HG03457 (cell line): ENCODE results near the gene COMT.

Experiments used
- ATAC-seq: cut with Tn5 transposase; IDR thresholded peaks from one replicate; pipeline ENCODE4 v1.9.1; 2021; ENCODE audit warnings: moderate number of reproducible peaks; ENCODE audit not compliant: unreplicated experiment

COMT gene

DNA sequence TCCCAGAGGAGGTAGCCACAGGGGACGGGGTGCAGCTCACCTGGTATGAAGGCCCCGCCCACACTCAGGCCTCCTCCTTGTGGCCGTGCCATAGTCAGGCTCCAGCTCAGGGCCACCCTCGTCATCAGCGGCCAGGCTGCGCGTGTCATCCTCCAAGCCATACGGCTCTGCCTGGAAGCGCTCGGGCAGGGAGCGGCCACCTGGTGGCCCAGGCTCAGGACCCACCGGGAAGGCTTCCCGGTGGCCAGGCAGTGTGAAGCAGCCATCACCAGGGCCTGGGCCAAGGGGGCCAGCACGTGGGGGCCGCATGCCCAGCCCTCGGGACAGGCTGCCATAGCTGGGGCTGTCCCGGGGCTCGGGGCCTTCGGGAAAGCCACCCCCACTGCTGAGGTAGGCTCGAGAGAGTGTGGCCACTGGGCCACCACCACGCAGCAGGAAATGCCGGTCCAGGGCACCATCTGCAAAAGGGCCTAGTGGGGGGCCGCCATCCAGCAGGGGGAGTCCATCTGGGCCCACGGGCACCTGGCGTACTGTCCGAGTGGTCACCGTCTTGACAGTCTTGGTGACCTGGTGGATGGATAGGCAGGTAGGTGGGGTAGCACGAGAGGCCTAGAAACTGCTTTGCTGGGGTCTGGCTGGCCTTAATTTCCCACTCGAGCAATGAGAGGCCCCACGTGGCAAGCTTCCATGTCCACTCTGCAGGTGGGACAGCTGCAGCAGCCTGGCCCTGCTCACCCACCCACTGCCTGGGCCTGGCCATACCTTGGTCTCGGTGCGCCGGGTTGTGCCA is 39.8 kb downstream of the COMT start:
- ATAC-seq, result no peak

- no peak for ATAC-seq
Measured at GRCh38 chr22:19981961-19982920, 40.7 kb downstream of the COMT start.

- ATAC-seq, result no peak
Measured at GRCh38 chr22:19982991-19983578, 41.5 kb downstream of the COMT start.

GRCh38 chr22:19983741-19984140 is 42.2 kb downstream of the COMT start:
- no peak for ATAC-seq

- no peak for ATAC-seq
Measured at GRCh38 chr22:19984201-19984753, 42.7 kb downstream of the COMT start.

- no peak for ATAC-seq
Measured at GRCh38 chr22:19984851-19985811, 43.6 kb downstream of the COMT start.

- ATAC-seq, result no peak
Measured at GRCh38 chr22:19986011-19986409, 44.4 kb downstream of the COMT start.

- ATAC-seq, result no peak
Measured at GRCh38 chr22:19986410-19987341, 45.1 kb downstream of the COMT start.

GRCh38 chr22:19987394-19988306 is 46.1 kb downstream of the COMT start:
- ATAC-seq, result no peak

- no peak for ATAC-seq
Measured at GRCh38 chr22:19988331-19988808, 46.8 kb downstream of the COMT start.

DNA sequence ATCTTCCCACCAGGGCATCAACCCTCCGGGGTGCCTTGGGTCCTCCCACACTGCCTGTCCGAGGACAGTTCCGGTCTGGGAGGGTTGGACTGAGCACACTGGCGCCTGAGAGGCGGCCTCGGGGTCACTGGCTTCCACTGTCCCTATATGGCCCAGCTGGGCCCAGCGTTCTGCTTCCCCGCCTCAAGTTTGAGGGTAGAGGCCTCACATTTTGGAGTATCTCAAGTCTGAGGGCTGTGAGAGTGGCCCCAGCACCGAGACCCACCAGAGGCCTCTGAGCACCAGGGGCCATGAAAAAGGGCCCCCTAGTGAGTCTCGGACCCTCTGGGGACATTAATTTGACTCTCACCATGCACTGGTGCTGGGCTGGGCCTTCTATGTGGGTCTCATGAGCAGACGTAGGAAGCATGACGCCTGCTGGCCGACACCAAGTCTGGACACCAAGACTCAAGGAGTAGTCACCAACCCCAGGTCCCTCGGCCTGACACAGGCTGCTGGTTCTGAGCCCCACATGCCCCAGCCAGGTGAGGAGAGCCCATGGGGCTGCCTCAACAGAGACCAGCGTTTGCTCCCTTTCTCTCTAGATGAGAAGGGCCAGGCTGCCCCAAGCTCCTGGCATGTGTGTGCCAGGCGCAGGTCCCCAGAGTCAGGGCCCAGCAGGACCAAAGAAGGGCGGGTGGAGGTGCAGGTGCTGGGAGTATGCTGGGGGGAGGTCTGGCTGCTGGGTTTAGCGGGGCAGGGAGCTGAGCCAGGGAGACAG is 47.6 kb downstream of the COMT start:
- ATAC-seq, result no peak

GRCh38 chr22:19989725-19990067 is 48.1 kb downstream of the COMT start:
- ATAC-seq, result no peak

- no peak for ATAC-seq
Measured at GRCh38 chr22:19990188-19990587, 48.6 kb downstream of the COMT start.

DNA sequence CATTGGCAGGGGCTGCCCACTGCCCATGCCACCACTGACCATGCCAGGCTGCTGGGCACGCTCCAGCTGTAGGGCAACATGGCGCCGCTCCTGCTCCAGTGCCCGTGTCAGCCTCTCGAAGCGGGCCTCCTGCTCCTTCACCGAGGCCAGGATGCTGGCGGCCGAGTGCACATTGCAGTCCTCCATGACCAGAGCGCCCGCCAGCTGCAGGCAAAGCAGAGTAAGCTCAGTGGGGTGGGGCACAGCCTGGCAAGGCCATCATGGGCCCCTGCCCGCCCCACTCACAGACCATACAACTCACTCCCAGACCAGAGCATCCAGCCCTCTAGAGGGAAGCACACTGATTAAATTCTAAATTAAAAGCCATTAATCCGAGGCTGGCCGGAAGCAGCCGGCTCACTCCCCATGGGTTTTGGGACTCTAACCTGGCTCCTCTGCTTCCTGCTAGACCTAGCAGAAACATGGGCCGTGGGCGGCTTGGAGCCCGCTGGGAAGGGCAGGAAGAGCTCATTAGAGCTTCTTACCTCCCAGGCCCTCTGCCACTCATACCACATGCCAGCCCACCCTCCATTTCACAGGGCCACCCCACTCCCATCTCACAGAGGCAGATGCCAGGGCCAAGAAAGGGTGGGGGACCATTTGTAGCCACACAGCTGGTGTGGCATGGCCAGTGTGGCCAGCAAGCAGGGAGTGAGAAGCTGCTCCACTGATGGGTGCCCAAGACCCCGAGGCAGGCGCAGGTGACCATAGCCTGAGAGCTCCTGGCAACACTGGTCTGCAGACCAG is 49.2 kb downstream of the COMT start:
- no peak for ATAC-seq

- ATAC-seq, result no peak
Measured at GRCh38 chr22:19991395-19991644, 49.7 kb downstream of the COMT start.

GRCh38 chr22:19991645-19992451 is 50.3 kb downstream of the COMT start:
- ATAC-seq, result no peak
